Measurements from ENCODE around the gene LDLRAD4.
"Not testable (repeated sequence)": the region's sequence is repeated elsewhere in the genome, so short reads cannot be mapped to it uniquely, and the experiment has no call there.

The LDLRAD4 gene

GRCh38 chr18:13587477-13587876, 368.9 kb downstream of the LDLRAD4 start:
- DNase-seq = no peak

- DNase-seq = no peak
These were observed 369.4 kb downstream of the LDLRAD4 start for GRCh38 chr18:13587937-13588336.

GRCh38 chr18:13589316-13589715, 370.8 kb downstream of the LDLRAD4 start:
- no peak for DNase-seq

GRCh38 chr18:13589943-13590342, 371.4 kb downstream of the LDLRAD4 start:
- no peak for DNase-seq

GRCh38 chr18:13592246-13592645, 373.7 kb downstream of the LDLRAD4 start:
- DNase-seq = no peak

GRCh38 chr18:13594551-13594950, 376.0 kb downstream of the LDLRAD4 start:
- no peak for DNase-seq

GRCh38 chr18:13597068-13597467, 378.5 kb downstream of the LDLRAD4 start:
- DNase-seq = no peak

GRCh38 chr18:13598591-13598990, 380.0 kb downstream of the LDLRAD4 start:
- no peak for DNase-seq

GRCh38 chr18:13599031-13599430, 380.5 kb downstream of the LDLRAD4 start:
- no peak for DNase-seq

- DNase-seq = no peak
These were observed 384.9 kb downstream of the LDLRAD4 start for GRCh38 chr18:13603304-13604019.

- no peak for DNase-seq
These were observed 386.2 kb downstream of the LDLRAD4 start for GRCh38 chr18:13604786-13605185.

- DNase-seq = no peak
These were observed 386.9 kb downstream of the LDLRAD4 start for GRCh38 chr18:13605477-13605876.

GRCh38 chr18:13605901-13606300, 387.3 kb downstream of the LDLRAD4 start:
- no peak for DNase-seq

GRCh38 chr18:13606604-13607254, 388.2 kb downstream of the LDLRAD4 start:
- no peak for DNase-seq

GRCh38 chr18:13608024-13608562, 389.5 kb downstream of the LDLRAD4 start:
- not testable (repeated sequence) for DNase-seq

- no peak for DNase-seq
These were observed 390.4 kb downstream of the LDLRAD4 start for GRCh38 chr18:13608791-13609532.

GRCh38 chr18:13610555-13611141, 392.1 kb downstream of the LDLRAD4 start:
- no peak for DNase-seq

- DNase-seq = no peak
These were observed 392.6 kb downstream of the LDLRAD4 start for GRCh38 chr18:13611142-13611600.

- DNase-seq = no peak
These were observed 393.1 kb downstream of the LDLRAD4 start for GRCh38 chr18:13611601-13612195.

GRCh38 chr18:13612196-13612997, 393.8 kb downstream of the LDLRAD4 start:
- DNase-seq = no peak

GRCh38 chr18:13613099-13613498, 394.5 kb downstream of the LDLRAD4 start:
- DNase-seq = no peak

All from cortex of kidney (tissue), 1 donor.